Right renal cortex interstitium (tissue), 3 donors: ENCODE data around the gene SMIM21. TPM values are rescaled to one million over a fixed set of nuclear protein-coding genes. Genes with fewer than 3 reads are reported as not detected.

Experiments
- DNase-seq, 3 donors: peaks; one replicate each; pipeline ENCODE4 v3.0.0-alpha.2; 2013; ENCODE audit warnings: low read depth in 3 of 3, low spot score in 2 of 3
- polyA plus RNA-seq, 3 donors: library from polyadenylated mRNA; unstranded; fragments of 120-200 nt; gene quantifications; one replicate each; pipeline ENCODE4 v1.2.1, GENCODE V29; 2013; ENCODE audit not compliant: insufficient read length in 3 of 3

The SMIM21 gene
- polyA plus RNA-seq, 3 donors: 0.08 to 0.13 (median 0.12) TPM

DNA sequence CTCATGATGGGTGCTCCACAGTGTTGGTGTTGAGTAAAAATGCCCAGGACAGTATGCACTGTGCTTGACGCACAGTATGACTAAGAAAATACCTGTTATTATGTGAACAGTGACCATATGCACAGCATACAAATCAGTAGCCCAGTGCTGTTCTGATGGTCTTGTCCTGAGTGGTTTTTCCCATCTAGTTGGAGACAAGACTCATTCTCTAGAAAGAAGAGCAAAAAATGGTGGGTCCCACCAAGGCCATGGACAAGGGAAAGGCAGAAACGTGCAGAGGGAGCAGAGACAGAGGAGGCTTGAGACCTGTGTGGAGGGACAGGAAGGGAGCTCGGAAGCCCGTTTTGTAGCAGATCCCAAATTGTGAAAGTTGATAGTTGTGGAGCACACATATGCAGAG is 987 bp upstream of the SMIM21 start:
- no peak for DNase-seq

DNA sequence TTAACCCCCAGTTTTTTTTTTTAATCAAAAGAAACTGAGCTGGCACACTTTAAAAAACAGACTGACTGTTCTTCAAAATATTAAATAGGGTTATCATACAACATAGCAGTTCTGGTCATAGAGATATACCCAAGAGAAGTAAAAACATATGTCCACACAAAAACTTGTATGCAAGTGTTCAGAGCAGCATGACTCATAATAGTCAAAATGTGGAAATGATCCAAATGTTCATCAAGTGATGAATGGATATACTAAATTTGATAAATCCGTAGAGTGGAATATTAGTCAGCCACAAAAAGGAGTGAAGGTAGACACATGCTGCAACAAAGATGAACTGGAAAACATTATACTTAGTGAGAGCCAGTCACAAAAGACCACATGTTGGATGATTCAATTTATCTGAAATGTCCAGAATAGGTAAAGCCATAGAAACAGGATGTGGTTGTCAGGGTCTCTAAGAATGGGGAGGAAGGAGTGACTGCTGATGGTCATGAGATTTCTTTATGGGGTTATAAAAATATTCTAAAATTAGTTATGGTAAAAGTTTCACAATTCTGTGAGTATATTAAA is 5.1 kb downstream of the SMIM21 start:
- no peak for DNase-seq

DNA sequence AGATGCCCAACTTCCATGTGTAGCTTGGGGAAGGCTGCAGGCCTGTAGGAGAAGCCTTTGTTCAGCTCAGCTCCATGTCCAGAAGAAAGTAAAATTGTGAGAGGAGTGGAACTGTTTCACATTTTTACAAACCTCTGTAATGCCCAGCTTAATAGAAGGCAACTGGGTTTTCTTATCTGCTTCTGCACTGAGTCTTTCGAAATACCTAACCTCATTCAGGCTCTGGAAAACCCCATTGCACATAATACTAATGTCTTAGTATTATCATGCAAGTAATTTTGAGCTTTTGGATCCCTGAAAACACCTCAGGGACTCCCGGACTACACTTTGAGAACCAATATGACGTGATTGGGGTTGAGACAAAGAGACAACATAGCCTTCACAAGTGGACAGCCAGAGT is 5.8 kb downstream of the SMIM21 start:
- no peak for DNase-seq

DNA sequence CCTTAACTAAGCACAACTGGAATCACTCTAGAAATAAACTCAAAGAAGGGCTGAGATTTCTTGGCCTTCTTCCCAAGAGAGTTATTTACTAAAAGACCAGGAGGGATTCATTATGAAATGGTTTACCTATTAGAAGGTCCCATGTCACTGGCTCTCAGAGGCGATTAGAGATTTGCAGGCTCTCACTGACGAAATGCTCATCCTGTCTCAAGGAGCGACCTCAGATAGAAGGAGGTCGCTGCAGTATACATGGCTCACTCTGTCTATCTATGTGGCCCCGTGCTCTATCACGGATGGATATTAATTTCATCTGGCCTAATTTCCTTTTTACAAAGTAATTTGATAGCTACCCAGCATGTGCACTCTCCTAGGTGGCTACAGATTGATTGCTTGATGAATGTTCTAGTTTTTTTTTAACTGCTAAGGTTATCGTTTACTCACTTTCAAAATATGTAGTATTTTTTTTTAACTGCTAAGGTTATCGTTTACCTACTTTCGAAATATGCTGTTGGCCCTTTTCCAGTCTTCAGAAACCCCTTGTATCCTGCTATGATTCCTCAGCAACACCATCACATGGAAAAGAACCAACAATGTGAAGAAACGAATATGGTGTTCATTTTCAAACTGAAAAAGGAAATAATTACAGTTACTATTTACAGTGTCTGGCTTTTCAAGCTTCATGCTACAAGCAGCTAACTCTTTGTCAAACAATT is 9.1 kb downstream of the SMIM21 start:
- DNase-seq: no peak

DNA sequence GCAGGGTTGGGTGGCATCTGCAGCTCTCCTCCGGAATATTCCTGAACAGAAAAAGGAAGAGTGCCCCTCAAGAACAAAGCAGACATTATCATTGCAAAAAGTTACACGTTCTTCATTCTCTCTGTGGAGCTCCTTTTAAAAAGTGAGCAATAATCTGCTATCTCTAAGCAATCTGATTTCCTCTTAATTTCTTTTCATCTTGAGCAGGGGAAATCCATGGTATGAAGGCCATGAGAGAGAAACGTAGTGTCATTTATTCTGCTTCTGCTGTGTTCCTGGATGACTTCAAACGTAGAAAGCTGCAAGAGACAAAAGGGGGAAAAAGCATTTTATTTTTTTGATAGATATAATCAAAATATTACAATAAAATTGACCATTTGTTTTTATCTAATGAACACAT is 16.9 kb downstream of the SMIM21 start:
- no peak for DNase-seq

DNA sequence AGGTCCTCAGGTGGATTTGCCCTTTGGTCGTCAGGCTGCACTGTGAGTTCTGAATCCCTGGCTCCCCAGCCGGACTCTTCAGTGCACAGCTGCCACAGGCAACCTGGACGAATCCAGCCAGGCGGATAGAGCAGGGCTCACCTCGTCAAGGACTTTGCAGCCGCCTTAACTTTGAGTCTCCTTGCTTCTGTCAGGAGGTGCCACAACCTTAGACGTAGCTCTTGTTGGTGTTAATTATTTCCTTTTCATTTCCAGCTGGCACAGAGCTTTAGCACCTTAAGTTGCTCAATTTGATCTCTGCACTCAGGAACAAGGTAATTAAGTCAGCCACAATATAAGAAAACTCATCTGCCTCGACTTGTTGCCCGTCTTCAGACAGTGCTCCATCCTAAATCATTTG is 17.7 kb downstream of the SMIM21 start:
- no peak for DNase-seq

DNA sequence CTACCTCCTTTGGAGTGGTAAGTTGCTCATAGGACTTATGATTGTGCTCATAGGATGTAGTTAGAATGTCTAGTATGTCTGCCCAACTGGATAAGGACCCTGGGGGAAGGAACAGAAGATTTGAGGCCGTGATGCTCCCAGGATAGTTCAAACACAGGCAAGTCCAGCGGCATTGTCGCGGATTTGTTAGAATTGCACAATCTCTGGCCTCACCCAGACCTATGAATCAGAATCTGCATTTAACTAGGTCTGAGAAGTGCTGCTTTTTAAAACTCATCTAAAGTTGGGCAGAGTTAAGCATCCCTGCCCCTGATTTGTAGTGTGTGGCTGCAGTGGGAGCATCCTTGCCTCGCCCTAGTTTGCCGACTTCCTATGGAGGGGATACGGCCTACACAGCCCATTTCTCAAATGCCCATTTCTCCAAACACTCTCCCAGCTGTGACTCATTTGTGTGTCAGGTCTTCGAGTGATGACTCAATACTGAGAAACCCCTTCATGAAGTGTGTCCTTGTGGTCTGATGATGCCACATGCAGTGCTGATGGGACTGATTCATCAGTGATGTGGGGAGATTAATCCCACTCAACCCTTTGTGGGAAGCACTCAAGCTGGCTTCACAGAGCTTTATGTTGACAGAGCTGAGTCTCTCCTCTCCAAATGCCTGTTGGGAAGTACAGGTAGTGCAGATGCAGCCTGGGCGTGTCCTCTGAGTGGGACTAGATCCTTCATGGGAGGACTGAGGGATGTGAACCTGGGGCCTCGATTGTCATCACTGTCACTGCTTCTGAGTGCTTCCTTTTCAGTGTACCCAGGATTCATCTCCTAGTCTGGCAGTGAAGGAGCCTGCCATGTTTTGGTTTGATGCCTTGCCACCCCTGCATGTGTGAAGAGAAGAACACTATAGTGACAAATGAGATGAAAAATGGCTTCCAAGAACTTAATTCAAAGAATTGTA is 18.7 kb downstream of the SMIM21 start:
- no peak for DNase-seq

DNA sequence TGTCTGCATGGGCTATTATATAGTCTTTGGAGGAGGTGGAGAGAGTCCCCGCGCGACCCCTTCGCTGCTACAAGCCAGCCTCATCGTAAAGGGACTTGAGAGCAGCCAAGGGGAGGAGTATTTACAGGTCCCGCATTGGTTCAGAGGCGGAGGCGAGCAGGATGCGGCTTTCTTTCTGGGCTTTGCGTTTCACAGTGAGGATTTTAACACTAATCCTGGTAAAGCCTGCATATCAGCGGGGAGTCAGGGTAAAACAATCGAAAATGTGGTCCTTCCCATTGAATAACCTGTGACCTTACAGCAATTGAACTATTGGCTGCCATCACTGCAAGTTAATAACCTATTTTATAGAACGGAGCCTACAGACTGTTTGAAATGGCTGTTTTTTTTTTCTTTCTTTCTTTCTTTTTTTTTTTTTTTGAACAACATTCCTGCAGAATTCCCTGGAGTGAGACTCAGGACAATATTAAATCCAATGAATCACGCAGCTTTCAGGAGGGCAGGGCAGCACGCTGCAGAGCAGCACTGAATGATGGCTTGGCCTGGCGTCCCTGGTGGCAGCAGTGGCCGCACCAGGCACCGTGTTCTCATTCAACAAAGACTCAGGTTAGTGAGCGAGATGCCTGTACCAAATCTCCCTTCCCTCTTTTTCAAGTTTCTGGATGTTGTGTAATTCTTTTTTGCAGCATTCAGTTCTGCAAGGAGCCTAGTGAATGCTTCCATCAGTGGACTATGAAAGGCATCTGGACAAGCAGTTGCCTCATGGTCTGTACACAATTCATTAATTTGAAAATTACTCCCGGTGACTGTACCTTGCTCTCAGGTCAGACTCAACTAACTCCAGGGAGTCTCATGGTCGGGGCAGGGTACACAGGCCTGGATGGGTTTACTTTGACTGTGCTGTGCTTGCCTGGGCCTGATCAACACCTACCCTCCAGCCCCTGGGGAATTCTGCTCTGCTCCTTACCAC is 19.8 kb downstream of the SMIM21 start:
- DNase-seq: no peak

DNA sequence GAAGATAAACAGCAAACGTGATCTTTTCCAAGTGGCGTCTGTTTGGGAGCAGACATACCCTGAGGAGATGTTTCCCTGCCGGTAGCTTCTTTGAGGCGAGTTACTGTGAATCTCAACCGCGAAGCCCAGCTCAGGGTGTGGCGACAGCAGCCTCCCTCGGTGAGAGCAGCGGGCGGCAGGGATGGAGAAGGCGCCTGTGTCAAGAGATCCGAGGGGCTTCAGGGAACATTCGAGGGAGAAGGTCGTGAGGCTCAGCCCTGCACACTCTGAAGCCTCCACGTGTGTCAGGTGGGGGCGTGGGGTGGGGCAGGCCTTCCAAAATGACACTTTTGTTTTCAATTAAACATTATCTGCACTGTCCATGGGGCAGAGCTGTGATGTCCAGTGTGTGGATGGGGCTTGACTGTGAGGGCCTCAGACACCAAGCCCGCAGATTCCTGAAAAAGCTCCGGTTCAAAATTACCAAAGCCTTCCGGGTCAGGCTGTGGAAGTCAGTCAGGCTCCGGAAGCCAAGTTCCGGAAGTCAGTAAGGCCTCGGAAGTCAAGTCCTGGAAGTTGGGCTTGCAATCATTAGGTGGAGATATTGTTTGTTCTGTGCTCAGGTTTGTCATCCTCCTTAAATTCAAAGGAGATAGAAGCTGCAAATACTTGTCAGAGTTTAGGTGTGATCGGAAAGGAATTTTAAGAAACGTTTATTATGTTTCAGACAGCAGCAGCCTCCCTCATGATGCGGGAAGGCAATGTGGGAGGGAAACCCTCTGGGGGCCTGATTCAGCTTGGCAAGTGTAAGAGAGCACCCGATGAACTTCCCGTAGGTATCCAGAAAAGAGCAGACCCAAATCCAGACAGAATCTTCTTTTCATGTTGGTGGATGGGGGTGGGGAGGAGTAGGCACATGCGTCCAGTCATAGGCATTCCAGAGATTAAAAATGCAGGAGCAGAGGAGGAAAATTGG is 20.7 kb downstream of the SMIM21 start:
- DNase-seq: no peak

DNA sequence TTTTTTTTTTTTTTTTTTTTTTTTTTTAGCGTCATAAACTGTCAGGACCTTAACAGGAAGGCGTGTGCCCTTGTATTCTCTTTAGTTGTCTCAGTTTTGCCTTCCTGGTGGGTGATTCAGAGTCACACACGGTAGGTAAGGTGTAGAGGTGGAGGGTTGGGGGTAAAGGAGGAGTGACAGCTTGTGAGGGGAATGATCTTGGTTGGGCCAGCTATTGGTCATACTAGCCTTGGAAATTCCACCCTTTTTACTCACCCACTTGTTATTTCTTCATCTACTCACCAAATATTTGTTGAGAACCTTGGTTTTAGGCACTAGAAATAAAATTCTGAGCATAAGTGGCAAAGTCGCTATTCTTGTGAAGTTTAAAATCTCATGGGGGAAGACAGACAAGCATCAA is 22.2 kb downstream of the SMIM21 start:
- DNase-seq: no peak

DNA sequence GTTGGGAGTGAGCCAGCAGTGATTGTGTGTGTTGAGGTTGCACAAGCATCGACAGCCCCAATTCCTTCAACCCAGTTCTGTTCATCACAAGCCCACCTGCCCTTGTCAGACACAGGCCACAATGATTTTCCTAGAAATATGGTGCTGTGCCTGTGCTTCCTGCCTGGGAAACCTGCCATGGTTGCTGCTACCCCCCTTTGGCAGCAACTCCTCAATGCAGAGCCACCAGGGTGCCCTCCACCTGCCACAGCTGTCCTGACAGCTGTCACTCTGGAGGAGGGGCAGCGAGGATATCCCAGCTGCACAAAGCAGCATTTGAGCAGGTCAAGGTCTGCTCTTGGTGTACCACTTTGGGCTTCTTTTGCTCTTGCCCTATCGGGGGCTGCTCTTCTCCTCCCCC is 27.1 kb downstream of the SMIM21 start:
- no peak for DNase-seq

DNA sequence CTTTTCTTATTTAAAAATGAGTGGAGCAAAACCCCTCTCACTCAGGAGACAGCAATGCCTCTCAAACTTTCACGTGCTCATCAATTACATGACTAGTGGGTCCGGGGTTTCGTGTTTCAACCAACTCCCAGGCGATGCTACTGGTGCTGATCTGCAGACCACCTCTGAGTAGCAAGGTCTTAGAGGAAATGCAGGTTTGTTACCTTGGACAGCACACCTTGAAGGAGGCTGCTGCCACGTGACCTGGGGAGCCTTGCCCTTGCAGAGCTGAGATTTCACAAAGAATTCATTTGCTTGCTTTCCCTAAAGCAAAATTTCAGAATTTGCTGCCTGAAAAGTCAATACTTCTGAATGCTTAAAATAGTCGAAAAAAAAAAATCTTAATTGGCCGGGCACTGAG is 32.4 kb downstream of the SMIM21 start:
- DNase-seq: no peak

DNA sequence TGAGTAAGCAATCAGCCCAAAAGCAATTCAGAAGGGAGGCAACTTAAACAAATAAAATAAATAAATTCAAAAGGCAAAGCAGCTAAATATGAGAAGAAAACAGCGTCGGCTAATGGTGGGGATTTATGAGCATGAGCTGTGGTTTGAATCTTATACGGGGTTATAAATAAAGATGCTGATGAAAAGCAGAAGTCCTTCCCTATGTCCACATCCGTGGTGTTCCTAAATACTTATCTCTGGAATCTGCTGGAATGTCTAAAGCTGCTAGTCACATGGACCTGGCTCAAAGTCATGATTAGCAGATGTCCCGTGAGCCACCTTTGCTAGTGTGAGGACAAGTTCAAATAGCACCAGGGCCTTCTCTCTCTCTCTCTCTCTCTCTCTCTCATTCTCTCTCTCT is 33.8 kb downstream of the SMIM21 start:
- no peak for DNase-seq

DNA sequence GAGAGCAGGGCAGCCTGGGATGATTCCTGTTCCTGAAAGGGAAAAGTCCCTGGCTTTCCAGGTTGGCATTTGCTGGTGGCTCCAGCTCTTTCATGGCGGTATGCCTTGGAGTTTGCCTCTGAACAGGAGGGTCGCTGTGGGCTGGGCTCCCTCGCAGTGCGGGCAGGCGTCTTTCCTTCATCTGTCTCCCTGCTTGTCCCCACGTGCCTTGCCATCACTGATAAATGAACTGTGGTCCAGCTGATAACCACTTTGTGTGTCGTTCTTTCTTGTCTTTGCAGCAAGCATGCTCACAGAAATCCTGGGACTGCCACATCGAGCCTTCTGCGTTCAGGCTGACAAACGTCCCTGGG is 35.3 kb downstream of the SMIM21 start:
- no peak for DNase-seq

DNA sequence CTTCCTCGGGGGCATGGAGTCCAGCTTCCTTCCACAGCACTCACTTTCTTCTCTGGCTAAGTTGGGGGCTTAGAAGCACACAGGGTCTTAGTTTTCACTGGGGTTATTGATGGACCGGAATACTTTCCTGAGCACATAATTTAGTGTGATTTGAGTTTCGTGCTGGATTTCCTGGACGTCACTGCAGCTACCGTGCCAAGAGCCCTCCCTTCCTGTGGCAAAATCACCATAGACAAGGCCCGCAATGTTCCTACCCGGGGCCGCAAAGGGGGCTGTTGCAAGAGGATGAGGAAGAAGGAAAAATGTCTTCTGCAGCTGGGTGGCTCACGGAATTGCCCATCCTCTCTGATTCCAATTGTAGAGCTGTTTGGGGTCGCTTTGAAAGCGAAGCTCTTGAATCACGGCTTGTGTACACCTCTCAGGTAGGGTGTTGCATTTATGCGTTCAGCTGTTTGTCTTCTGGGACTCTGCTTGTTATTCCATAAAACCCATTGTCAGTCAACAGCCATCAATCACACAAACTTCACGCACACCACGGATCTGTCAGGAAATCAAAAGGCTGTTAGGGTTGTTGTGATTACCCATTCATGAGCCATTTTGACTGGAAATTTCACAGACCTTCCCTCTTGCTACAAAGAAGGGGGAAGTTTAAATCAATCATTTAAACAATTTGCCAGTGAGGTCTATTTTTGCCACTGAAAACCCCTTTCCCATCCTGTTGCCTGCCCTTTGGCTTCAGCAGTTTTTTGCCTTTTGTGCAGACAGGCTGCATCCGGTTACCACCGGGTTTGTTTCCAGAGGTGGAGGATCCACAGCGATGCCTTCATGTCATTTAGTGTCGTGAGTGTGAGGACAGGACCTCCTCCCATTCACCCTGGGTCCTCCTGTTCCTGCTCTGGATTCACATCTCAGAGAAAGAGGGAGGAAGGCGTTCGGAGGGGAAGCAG is 36.0 kb downstream of the SMIM21 start:
- no peak for DNase-seq

DNA sequence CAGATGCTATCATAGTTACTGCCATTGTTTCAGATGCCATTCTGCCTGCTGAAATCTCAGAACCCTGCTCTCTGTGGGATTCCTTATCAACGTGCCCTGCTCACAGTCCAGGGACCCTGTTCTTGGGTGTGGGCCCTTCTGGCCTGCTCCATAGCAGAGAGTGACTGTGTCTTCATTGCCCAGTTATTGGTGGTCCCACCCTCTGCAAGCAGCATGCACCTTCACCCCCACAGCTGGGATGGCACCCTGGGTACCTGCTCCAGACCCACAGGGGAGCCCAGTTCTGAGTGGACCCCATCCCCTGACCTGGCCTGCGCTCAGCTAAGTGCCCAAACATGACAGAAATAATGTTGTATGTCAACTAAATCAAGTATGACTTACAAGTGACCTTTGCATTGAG is 36.6 kb downstream of the SMIM21 start:
- DNase-seq: no peak

DNA sequence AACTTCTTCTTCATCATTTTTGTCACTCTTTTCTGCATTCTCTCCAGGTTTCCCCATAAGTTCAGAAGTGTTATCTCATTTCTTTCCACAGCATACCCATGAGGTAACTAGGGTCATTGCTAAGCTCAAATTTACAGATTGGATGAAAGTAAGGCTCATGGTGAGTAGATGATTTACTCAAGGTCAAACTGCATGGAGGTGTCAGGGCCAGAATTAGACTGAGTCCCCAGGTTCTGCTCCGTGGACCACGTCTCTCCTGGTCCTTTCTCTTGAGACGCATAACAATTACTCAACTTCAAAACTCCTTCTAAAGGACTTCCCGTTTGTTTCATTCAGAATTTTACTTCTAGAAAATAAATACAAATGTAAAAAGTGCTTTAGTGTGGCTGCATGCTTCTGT is 43.4 kb downstream of the SMIM21 start:
- DNase-seq: no peak
